Hepatocyte (in vitro differentiated cells): ENCODE data around the gene TSEN2. TPM values are rescaled to one million over a fixed set of nuclear protein-coding genes. Genes with fewer than 3 reads are reported as not detected.
A peak's percentile ranks its signal among the peaks of the same experiment; 100 is the strongest.

Experiments used
- DNase-seq: peaks from one replicate; pipeline ENCODE4 v3.0.0-alpha.2; 2016; ENCODE audit warnings: low spot score
- H2AFZ ChIP-seq: fragments of 200-600 bp; sonication (generic); 2 replicates; pipeline ENCODE4 v1.6.0; 2016; ENCODE audit warnings: antibody characterized with exemption, mild to moderate bottlenecking
- H3K27ac ChIP-seq: fragments of 200-600 bp; sonication (generic); 2 replicates; pipeline ENCODE4 v1.5.1; 2016; ENCODE audit warnings: mild to moderate bottlenecking
- H3K27me3 ChIP-seq: fragments of 200-600 bp; sonication (generic); 2 replicates; pipeline ENCODE4 v1.6.1; 2016
- H3K36me3 ChIP-seq: fragments of 200-600 bp; sonication (generic); replicated peaks from 2 replicates; pipeline ENCODE4 v1.5.1; 2016; ENCODE audit warnings: low read depth; ENCODE audit not compliant: insufficient read depth
- H3K4me1 ChIP-seq: fragments of 200-600 bp; sonication (generic); 2 replicates; pipeline ENCODE4 v1.5.1; 2016; ENCODE audit warnings: mild to moderate bottlenecking, moderate library complexity; ENCODE audit not compliant: insufficient read depth
- H3K4me2 ChIP-seq: fragments of 200-600 bp; sonication (generic); 2 replicates; pipeline ENCODE4 v1.6.0; 2016
- H3K4me3 ChIP-seq: fragments of 200-600 bp; sonication (generic); 2 replicates; pipeline ENCODE4 v1.5.1; 2016; ENCODE audit warnings: mild to moderate bottlenecking
- H3K79me2 ChIP-seq: fragments of 200-600 bp; sonication (generic); 2 replicates; pipeline ENCODE4 v1.6.0; 2017; ENCODE audit warnings: mild to moderate bottlenecking
- H3K9me2 ChIP-seq: fragments of 200-600 bp; sonication (generic); replicated peaks from 2 replicates; pipeline ENCODE4 v1.6.0; 2017; ENCODE audit warnings: mild to moderate bottlenecking; ENCODE audit not compliant: insufficient read depth
- H3K9me3 ChIP-seq: fragments of 200-600 bp; sonication (generic); 2 replicates; pipeline ENCODE4 v1.5.1; 2016; ENCODE audit warnings: low read depth, mild to moderate bottlenecking
- H4K20me1 ChIP-seq: fragments of 200-600 bp; sonication (generic); 2 replicates; pipeline ENCODE4 v1.6.0; 2016; ENCODE audit warnings: mild to moderate bottlenecking; ENCODE audit not compliant: insufficient read depth, poor library complexity, severe bottlenecking
- EZH2 ChIP-seq: fragments of 200-600 bp; sonication (generic); IDR thresholded peaks from 2 replicates; pipeline ENCODE4 v1.6.1; 2016; ENCODE audit warnings: antibody characterized with exemption, mild to moderate bottlenecking, borderline replicate concordance
- EZH2phosphoT487 ChIP-seq: fragments of 200-600 bp; sonication (generic); IDR thresholded peaks from one replicate; pipeline ENCODE4 v1.6.1; 2018; ENCODE audit warnings: antibody characterized with exemption, mild to moderate bottlenecking, low read depth, moderate library complexity; ENCODE audit not compliant: unreplicated experiment, severe bottlenecking
- WGBS: methylation state at CpG from one replicate; pipeline ENCODE4 v1.1.6; 2016; ENCODE audit warnings: low lambda C conversion rate; ENCODE audit errors: missing lambda C conversion rate; 5-methylcytosine and 5-hydroxymethylcytosine counted together
- polyA plus RNA-seq: library from polyadenylated mRNA; unstranded; fragments of >200 nt; fragmentation: Nextera tagmentation; extraction: Ambion mirVana; gene quantifications from 2 replicates; pipeline ENCODE4 v1.2.1, GENCODE V29; 2016
- total RNA-seq: library from RNA; depleted of rRNA; stranded (reverse); fragments of >200 nt; gene quantifications from 2 replicates; pipeline ENCODE4 v1.2.3, GENCODE V29; 2014
- TF ChIP-seq, protein P1 (sequence below): fragments of 200-600 bp; sonication (generic); IDR thresholded peaks from 2 replicates; pipeline ENCODE4 v1.5.1; 2016; ENCODE audit warnings: antibody characterized with exemption, mild to moderate bottlenecking; ENCODE audit not compliant: poor library complexity

TSEN2 gene
- total RNA-seq, result 7.8 and 9.6 TPM in 2 replicates
- polyA plus RNA-seq, result 17.8 and 23.2 TPM in 2 replicates

DNA sequence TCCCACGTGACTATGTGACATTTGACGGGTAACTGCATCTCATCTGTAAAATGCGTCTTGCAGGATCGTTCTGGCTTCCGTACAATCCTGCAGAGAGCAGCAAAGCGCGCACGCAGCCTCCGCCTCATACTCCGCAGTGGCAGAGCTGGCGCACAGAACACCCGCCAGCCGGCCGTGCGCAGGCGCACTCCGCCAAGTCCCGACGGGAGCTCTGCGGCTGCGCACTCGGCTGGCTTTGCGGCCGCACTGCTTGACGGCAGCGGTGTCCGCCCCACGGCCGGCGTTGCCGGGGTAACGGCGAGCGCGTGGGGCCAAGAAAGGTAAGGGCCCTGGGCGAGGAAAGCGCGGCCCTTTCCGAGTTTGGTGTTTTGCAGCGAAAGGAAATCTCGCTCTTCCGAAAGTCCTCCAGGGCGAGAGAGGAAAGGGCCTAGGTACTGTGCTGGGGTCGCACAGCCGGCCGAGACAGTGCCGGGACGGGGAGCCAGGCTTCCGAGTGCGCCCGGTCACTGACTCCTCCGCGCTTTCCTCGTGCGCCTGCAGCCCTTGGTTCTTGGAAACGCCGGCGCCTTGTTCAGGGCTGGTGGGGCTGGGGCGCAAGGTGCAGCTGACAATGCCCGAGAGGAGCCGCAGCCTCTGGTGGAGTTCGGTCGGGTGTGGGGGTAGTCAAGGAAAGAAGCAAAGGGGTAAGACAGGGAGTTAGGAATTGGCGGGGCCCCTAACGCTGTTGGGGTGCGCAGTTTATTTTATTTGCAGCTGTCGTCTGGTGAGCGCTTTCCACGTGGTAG is at the start of gene TSEN2:
TSS of gene TSEN2 (plus strand) at position 283 of the 785 bp plus-strand sequence. CDS start 5,321 bp downstream, outside the sequence.
- peak; percentile 98 for DNase-seq
- no peaks in the 10 kb centered on the region for H3K9me3 ChIP-seq
- H3K4me3 ChIP-seq, result peak within 1 kb of the TSS; percentile 22
- no peaks in the 10 kb centered on the region for H3K36me3 ChIP-seq
- H3K4me2 ChIP-seq, result peak within 1 kb of the TSS; percentile 89
- H3K9me2 ChIP-seq, result no peaks in the 10 kb centered on the region
- peaks cover 21% of the 10 kb centered on the region for H3K79me2 ChIP-seq
- H3K27ac ChIP-seq, result peak within 1 kb of the TSS; percentile 43
- H4K20me1 ChIP-seq, result no peaks in the 10 kb centered on the region
- H3K4me1 ChIP-seq, result peaks cover 17% of the 10 kb centered on the region
- H2AFZ ChIP-seq, result peak within 1 kb of the TSS; percentile 42
- TF ChIP-seq EZH2 (no peak), EZH2phosphoT487 (no peak)
- TF ChIP-seq, protein P1, sequence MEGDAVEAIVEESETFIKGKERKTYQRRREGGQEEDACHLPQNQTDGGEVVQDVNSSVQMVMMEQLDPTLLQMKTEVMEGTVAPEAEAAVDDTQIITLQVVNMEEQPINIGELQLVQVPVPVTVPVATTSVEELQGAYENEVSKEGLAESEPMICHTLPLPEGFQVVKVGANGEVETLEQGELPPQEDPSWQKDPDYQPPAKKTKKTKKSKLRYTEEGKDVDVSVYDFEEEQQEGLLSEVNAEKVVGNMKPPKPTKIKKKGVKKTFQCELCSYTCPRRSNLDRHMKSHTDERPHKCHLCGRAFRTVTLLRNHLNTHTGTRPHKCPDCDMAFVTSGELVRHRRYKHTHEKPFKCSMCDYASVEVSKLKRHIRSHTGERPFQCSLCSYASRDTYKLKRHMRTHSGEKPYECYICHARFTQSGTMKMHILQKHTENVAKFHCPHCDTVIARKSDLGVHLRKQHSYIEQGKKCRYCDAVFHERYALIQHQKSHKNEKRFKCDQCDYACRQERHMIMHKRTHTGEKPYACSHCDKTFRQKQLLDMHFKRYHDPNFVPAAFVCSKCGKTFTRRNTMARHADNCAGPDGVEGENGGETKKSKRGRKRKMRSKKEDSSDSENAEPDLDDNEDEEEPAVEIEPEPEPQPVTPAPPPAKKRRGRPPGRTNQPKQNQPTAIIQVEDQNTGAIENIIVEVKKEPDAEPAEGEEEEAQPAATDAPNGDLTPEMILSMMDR, result peak; percentile 37
- 1% methylated on average over 69 of the region's 69 CpGs for WGBS
- no peaks in the 10 kb centered on the region for H3K27me3 ChIP-seq

DNA sequence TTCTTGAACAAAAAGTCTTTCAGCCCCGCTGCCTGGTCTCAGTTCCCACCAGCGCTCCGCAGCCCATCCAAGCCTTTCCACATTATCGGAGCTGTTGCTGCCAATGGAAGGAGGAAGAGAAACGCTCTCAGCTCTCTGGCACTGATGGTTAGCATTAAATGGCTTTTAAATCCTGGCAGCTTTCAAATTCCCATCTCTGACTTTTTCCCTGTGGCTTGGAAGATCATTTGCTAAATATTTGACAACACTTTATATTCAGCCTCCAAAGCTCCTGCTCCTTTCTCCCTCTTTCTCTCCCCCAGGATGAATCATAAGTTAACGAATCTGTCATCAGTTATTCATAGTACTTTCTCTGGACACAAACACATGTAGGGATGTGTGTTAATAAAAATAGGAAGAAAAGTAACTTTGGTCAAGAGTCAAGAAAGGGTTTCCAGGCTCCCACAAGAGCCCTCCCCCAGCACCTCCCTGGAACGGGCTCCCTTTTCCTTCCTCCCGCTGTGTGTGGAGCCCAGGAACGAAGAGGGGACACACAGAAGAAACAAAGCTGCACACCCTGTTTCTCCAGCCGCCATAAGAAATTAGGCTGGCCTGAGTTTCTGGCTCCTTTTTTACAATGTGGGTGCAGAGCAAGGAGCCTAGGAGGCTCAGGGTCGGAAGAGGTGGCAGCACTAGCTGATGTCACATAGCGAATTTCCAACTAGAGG is 47.6 kb upstream of the TSEN2 start:
- H3K36me3 ChIP-seq, result no peaks in the 10 kb centered on the region
- H3K79me2 ChIP-seq, result no peaks in the 10 kb centered on the region
- H4K20me1 ChIP-seq, result no peaks in the 10 kb centered on the region
- peak overlapping the region; percentile 42 for H3K27ac ChIP-seq
- H3K4me1 ChIP-seq, result peaks cover 2% of the 10 kb centered on the region
- H3K9me2 ChIP-seq, result no peaks in the 10 kb centered on the region
- H2AFZ ChIP-seq, result no peak overlapping the region
- DNase-seq, result peak; percentile 30
- no peaks in the 10 kb centered on the region for H3K9me3 ChIP-seq
- H3K4me2 ChIP-seq, result no peak overlapping the region
- no peaks in the 10 kb centered on the region for H3K27me3 ChIP-seq
- WGBS, result 77% methylated on average over 12 of the region's 12 CpGs
- TF ChIP-seq EZH2 (no peak), EZH2phosphoT487 (no peak)
- TF ChIP-seq, protein P1, result no peak
- no peak overlapping the region for H3K4me3 ChIP-seq

DNA sequence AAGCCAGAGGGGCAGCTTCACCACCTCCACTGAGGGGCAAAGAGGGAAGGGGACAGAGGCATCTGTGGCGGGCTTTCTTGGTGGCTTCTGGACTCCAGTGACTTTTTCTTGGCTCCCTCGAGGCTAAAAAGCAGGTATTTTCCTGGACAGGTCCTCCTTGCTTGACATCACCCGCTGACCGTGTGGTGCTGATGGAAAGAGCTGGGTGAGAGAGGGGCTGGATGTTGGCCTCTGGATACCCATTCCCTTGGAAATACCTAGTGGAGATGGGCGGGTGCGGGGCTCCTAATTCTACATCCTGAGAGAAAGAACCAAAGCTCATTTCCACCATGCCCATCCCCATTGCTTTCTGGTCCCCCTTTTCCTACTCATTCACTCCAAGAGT is 47.1 kb upstream of the TSEN2 start:
- no peak for DNase-seq
- H3K4me2 ChIP-seq, result no peak overlapping the region
- TF ChIP-seq EZH2phosphoT487 (no peak), EZH2 (no peak)
- TF ChIP-seq, protein P1, result no peak
- H3K36me3 ChIP-seq, result no peaks in the 10 kb centered on the region
- 94% methylated on average over 6 of the region's 6 CpGs for WGBS
- no peak overlapping the region for H3K4me3 ChIP-seq
- no peaks in the 10 kb centered on the region for H3K27me3 ChIP-seq
- H3K27ac ChIP-seq, result peak overlapping the region; percentile 42
- H4K20me1 ChIP-seq, result no peaks in the 10 kb centered on the region
- no peaks in the 10 kb centered on the region for H3K9me3 ChIP-seq
- H3K4me1 ChIP-seq, result peaks cover 2% of the 10 kb centered on the region
- no peak overlapping the region for H2AFZ ChIP-seq
- no peaks in the 10 kb centered on the region for H3K9me2 ChIP-seq
- H3K79me2 ChIP-seq, result no peaks in the 10 kb centered on the region
